GM21360 (cell line): ENCODE results near the gene RABGAP1L.
A peak's percentile ranks its signal among the peaks of the same experiment; 100 is the strongest.
"Not testable (repeated sequence)": the region's sequence is repeated elsewhere in the genome, so short reads cannot be mapped to it uniquely, and the experiment has no call there.

Source experiments
- ATAC-seq: cut with Tn5 transposase; IDR thresholded peaks from one replicate; pipeline ENCODE4 v1.9.1; 2021; ENCODE audit warnings: mild to moderate bottlenecking, moderate library complexity; ENCODE audit not compliant: unreplicated experiment

RABGAP1L gene

DNA sequence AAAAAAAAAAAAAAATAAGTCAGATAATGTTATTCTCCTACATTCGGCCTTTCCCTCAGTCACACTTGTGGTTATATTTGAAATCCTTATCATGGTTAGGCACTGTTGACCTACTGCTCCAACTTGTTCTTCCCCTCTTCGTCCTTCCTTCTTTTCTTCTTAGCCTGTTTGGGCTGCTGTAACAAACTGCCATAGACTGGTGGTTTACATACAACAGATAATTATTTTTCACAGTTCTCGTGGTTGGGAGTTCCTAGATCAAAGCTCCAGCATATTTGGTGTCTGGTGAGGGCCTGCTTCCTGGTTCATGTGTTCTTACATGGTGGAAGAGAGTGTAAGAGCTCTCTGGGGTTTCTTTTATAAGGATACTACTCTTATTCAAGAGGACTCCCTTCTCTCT is 73.4 kb downstream of the RABGAP1L start:
- no peak for ATAC-seq

DNA sequence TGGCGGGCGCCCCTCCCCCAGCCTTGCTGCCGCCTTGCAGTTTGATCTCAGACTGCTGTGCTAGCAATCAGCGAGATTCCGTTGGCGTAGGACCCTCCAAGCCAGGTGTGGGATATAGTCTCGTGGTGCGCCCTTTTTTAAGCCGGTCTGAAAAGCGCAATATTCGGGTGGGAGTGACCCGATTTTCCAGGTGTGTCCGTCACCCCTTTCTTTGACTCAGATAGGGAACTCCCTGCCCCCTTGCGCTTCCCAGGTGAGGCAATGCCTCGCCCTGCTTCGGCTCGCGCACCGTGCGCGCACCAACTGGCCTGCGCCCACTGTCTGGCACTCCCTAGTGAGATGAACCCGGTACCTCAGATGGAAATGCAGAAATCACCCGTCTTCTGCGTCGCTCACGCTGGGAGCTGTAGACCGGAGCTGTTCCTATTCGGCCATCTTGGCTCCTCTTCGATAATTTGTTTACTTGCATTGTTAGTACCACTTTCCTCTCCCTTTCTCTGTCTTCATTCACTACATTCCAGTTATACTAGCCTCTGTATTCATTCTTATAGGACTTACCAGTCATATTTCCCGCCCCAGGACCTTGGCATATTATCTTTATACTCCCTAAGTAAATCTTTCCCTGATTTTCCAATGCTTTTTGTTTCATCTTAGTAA is 79.7 kb downstream of the RABGAP1L start:
- ATAC-seq = not testable (repeated sequence)

- ATAC-seq = no peak
These were observed 80.2 kb downstream of the RABGAP1L start for GRCh38 chr1:174239541-174239940.

GRCh38 chr1:174242856-174243255 is 83.5 kb downstream of the RABGAP1L start:
- ATAC-seq = no peak

- ATAC-seq = no peak
These were observed 84.2 kb downstream of the RABGAP1L start for GRCh38 chr1:174243451-174244000.

DNA sequence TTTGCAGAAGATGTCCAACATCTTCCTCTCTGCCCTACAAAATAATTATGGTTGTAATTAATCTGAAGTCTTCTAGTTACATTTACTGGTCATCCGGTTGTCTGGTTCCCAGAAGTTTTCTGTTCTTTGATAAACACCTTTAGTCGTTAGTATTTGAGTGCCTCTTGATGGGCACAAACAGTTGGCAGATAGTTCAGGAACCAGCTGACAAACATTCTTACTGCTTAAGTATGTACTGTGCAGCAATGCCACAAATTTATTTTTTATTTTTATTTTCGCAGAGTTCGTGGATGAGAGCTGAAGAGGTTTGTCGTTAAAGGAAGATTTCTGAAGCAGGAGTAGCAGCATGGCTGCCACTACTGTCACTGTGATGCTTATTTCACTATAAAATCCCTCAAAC is 84.7 kb downstream of the RABGAP1L start:
- no peak for ATAC-seq

GRCh38 chr1:174247472-174247871 is 88.2 kb downstream of the RABGAP1L start:
- ATAC-seq = no peak

GRCh38 chr1:174248041-174248440 is 88.7 kb downstream of the RABGAP1L start:
- no peak for ATAC-seq

GRCh38 chr1:174256386-174256785 is 97.1 kb downstream of the RABGAP1L start:
- ATAC-seq = not testable (repeated sequence)

DNA sequence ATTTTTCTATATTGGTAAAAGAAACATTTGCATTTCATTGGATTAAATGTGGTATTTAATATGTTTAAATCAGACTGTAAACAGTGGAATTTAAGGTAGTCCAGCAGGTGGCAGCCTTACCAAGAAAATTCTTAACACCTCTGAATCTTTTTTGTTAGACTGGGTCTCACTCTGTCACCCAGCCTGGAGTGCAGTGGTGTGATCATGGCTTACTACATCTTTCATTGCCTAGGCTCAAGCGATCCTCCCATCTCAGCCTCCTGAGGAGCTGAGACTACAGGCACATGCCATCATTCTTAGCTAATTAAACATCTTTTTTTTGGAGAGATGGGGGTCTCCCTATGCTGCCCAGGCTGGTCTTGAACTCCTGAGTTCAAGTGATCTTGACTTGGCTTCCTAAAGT is 98.8 kb downstream of the RABGAP1L start:
- no peak for ATAC-seq

DNA sequence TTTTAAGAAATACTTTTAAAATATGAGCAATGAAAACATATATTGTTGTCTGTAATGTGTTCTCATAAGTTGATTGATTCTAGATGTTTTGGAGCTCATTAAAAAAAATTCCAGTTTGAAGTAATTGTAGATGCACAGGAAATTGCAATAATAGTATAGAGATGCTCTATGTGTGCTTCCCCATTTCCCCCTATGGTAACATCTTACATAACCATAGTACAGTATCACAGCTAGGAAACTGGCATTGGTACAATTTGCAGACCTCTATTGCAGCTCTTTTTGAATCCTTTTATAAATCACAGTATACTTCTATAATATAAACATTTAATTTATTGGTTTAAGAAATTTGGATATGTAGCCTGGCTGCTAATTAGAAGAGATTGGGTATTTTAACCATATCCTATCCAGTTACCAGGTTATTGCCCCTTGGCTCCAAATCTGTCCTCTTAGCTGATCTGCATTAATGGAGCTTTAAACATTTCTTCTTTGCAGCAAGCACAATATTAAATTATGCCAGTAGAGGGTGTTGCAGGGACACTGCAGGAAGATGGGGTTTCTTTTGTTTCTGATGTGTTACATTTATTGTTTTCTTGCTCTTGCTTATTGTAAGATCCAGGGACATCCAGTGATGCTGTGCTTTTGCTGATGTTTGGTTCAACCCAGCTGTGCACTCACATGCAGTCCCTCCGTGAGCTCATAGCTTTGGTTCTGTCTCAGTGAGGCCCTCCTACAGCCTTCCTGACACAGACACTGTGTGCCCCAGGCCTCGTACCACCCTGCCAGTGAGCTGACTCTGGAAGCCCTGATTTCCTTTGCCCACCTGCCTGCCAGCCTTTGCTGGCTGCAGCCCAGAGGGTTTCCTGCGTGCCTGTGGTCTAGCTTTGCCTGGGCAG is 103.3 kb downstream of the RABGAP1L start:
- peak; percentile 59 for ATAC-seq

DNA sequence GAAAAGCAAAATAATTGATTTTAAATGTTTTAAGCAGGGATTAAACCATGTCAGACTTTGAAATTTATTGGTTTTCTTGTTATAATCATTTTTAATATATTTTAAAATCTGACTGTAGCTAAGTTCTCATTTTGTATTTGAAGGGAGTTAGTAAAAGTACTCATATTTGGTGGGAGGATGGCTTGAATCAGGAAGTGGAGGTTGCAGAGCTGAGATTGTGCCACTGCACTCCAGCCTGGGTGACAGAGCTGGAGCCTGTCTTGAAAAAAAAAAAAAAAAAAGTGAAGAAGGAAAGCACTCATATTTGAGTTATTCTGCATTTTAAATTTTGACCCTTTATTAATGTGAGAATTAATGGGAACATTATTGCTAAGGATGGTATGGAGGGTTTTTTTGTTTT is 106.0 kb downstream of the RABGAP1L start:
- ATAC-seq = no peak

- ATAC-seq = no peak
These were observed 107.2 kb downstream of the RABGAP1L start for GRCh38 chr1:174266476-174266875.

DNA sequence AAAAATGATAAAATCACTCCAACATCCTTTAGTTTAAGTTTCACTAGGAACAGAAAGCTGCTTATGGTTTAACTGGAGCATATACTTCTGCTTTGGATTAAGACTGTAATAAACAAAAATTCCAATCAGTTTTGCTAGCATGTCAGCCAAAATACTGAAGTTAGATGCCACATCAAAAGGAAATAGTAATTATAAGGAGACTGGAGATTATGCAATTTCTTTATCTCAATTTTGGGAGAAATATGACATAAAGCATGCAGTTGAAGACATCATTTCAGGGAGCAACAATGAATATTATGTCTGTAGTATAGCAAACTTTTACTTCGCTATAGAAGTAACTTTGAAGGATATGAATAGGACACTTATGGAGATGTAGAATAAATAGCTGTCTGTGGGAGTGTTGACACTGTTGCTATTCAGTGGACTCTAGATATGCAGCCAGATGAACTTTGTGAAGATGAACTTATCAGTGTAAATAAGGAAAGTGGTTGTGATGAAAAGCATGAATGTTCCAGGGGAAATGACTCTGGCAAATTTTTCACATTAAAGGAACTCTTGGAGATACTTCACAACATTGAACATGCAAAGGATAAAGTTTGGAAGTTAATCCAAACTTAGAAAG is 107.8 kb downstream of the RABGAP1L start:
- no peak for ATAC-seq

DNA sequence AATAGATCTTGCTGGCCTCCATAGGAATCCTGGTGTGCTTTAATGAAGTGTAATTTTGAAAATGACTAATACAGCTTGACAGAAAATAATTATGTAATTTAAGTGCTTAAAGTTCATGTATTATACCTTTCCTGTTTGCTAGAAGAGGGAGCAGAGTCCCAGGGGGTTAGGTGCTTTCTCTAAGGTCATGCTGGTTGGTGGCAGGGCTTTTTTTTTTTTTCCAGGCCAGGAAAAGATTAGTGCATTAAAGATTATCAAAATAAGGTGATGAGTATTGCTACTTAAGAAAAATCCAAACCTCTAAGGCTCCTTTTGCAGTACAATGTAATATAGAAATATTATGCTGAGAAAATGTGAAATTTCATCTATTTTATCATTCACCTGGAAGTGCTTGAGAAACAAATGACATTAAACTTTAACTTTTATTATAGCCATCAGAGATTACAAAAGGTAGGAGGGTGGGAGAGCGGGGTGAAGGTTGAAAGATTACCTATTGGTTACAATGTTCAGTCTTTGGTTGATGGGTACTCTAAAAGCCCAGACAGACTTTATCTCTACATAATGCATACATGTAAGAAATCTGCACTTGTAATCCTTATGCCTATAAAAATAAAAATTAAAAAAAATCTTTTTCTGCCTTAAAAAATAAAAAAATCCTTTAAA is 110.8 kb downstream of the RABGAP1L start:
- no peak for ATAC-seq

GRCh38 chr1:174273190-174273589 is 113.9 kb downstream of the RABGAP1L start:
- ATAC-seq = no peak

DNA sequence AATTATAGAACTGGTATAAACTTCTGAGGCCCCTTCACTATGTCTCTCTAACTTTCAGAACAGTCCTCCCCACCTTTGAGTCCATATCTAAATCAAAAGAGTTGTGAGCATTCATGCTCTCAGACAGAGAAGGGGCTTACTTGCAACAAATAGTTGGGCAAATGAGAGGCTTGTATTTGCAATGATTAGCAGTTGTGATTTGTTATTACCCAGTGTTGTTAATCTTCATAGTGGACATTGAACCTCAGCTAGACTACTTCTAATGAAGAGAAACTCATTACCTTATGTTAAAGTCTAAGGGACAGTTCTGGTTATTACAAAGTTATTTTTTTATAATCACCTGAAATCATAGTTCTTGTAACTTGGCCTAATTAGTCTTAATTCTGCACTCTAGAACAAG is 114.5 kb downstream of the RABGAP1L start:
- no peak for ATAC-seq

- no peak for ATAC-seq
These were observed 115.1 kb downstream of the RABGAP1L start for GRCh38 chr1:174274452-174274851.

DNA sequence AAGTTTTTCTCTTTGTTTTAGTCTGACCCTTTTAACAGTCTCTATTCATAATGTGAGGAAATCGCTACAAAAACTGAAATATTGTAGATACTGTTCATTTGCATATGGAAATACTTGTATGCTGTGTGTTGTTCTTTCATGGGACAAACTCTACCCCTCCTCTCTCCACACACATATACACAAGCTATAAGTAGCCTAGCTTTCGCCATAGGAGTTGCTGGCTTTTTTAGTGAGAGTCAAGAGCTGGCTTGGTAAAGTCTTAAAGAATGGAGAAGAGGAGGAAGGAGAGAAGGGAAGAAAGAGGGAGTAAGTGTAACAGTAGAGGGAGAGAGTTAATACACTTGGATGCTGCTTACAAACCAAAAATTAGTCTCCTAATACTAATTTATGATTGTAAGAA is 115.6 kb downstream of the RABGAP1L start:
- ATAC-seq = no peak

- ATAC-seq = no peak
These were observed 116.8 kb downstream of the RABGAP1L start for GRCh38 chr1:174276087-174276486.

DNA sequence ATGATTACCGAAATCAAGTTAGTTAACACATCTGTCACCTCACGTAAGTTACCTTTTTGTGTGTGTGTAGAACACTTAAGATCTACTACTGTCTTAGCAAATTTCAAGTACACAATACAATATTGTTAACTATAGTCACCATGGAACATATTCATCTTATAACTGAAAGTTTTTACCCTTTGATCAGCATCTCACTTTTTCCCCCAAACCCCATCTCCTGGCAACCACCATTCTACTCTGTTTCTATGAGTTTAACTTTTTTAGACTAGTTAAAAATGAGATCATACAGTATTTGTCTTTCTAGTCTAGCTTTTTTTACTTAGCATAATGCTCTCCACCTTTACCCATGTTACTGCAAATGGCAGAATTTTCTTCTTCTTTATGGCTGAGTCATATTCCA is 124.7 kb downstream of the RABGAP1L start:
- ATAC-seq = no peak
